H9 (cell line): ENCODE results near the gene PODNL1. TPM values are rescaled to one million over a fixed set of nuclear protein-coding genes. Genes with fewer than 3 reads are reported as not detected.

Source experiments
- DNase-seq: peaks from one replicate; pipeline ENCODE4 v3.0.0-alpha.2; 2017
- H2AFZ ChIP-seq: one replicate; pipeline ENCODE4 v1.6.1; 2013; ENCODE audit warnings: mild to moderate bottlenecking, low read length, control low read depth, moderate library complexity
- H2AK5ac ChIP-seq: 2 replicates; pipeline ENCODE4 v1.6.1; 2013; ENCODE audit warnings: low read length, control low read depth, mixed read lengths; ENCODE audit not compliant: insufficient read length
- H2BK120ac ChIP-seq: one replicate; pipeline ENCODE4 v1.6.1; 2013; ENCODE audit warnings: low read depth, mild to moderate bottlenecking, low read length, control low read depth, inconsistent platforms; ENCODE audit not compliant: poor library complexity, severe bottlenecking
- H2BK12ac ChIP-seq: 2 replicates; pipeline ENCODE4 v1.6.1; 2013; ENCODE audit warnings: low read length, control low read depth, mixed read lengths, low read depth; ENCODE audit not compliant: insufficient read length
- H2BK15ac ChIP-seq: 2 replicates; pipeline ENCODE4 v1.6.1; 2013; ENCODE audit warnings: low read depth, low read length, control low read depth
- H2BK20ac ChIP-seq: one replicate; pipeline ENCODE4 v1.6.1; 2013; ENCODE audit warnings: low read depth, mild to moderate bottlenecking, low read length, control low read depth, inconsistent platforms; ENCODE audit not compliant: poor library complexity, severe bottlenecking
- H2BK5ac ChIP-seq: 2 replicates; pipeline ENCODE4 v1.6.1; 2013; ENCODE audit warnings: low read length, control low read depth, mixed read lengths; ENCODE audit not compliant: insufficient read length
- H3K14ac ChIP-seq: 2 replicates; pipeline ENCODE4 v1.6.1; 2013; ENCODE audit warnings: low read length, control low read depth; ENCODE audit not compliant: insufficient read depth
- H3K18ac ChIP-seq: 2 replicates; pipeline ENCODE4 v1.6.1; 2013; ENCODE audit warnings: low read depth, mild to moderate bottlenecking, mixed read lengths, low read length, control low read depth; ENCODE audit not compliant: insufficient read length
- H3K23ac ChIP-seq: 2 replicates; pipeline ENCODE4 v1.6.1; 2013; ENCODE audit warnings: low read length, control low read depth, mixed read lengths, low read depth; ENCODE audit not compliant: insufficient read length
- H3K23me2 ChIP-seq: 2 replicates; pipeline ENCODE4 v1.6.1; 2013; ENCODE audit warnings: low read depth, mild to moderate bottlenecking, mixed read lengths, low read length, control low read depth; ENCODE audit not compliant: insufficient read length, poor library complexity, severe bottlenecking
- H3K27ac ChIP-seq: 2 replicates; pipeline ENCODE4 v1.5.1; 2013; ENCODE audit warnings: low read length, control low read depth, mixed read lengths, low read depth; ENCODE audit not compliant: insufficient read length
- H3K27me3 ChIP-seq: 2 replicates; pipeline ENCODE4 v1.6.1; 2013; ENCODE audit warnings: low read length, control low read depth, inconsistent platforms; ENCODE audit not compliant: insufficient read depth
- H3K4ac ChIP-seq: 2 replicates; pipeline ENCODE4 v1.6.1; 2013; ENCODE audit warnings: low read depth, mild to moderate bottlenecking, control low read depth, inconsistent platforms, low read length, moderate library complexity
- H3K4me1 ChIP-seq: 2 replicates; pipeline ENCODE4 v1.6.1; 2013; ENCODE audit warnings: low read length, control low read depth, inconsistent platforms; ENCODE audit not compliant: insufficient read depth
- H3K4me2 ChIP-seq: 2 replicates; pipeline ENCODE4 v1.6.1; 2013; ENCODE audit warnings: low read length, control low read depth, mixed read lengths; ENCODE audit not compliant: insufficient read length, insufficient read depth
- H3K56ac ChIP-seq: 2 replicates; pipeline ENCODE4 v1.6.1; 2013; ENCODE audit warnings: low read depth, mild to moderate bottlenecking, mixed read lengths, low read length, control low read depth; ENCODE audit not compliant: insufficient read length
- H3K79me1 ChIP-seq: 2 replicates; pipeline ENCODE4 v1.6.1; 2013; ENCODE audit warnings: low read depth, mild to moderate bottlenecking, moderate library complexity, low read length, control low read depth, inconsistent platforms; ENCODE audit not compliant: insufficient read depth, poor library complexity, severe bottlenecking
- H3K79me2 ChIP-seq: 2 replicates; pipeline ENCODE4 v1.6.1; 2013; ENCODE audit warnings: low read length, control low read depth, inconsistent platforms; ENCODE audit not compliant: insufficient read depth
- H3K9ac ChIP-seq: 2 replicates; pipeline ENCODE4 v1.6.1; 2013; ENCODE audit warnings: low read length, control low read depth, mixed read lengths; ENCODE audit not compliant: insufficient read length; ENCODE audit errors: extremely low read depth
- H3K9me3 ChIP-seq: one replicate; pipeline ENCODE4 v1.6.1; 2013; ENCODE audit warnings: low read depth, low read length, inconsistent platforms; ENCODE audit not compliant: control insufficient read depth
- H3T11ph ChIP-seq: one replicate; pipeline ENCODE4 v1.6.1; 2013; ENCODE audit warnings: mild to moderate bottlenecking, low read length, control low read depth, inconsistent platforms
- H4K20me1 ChIP-seq: one replicate; pipeline ENCODE4 v1.6.1; 2013; ENCODE audit not compliant: control insufficient read depth, insufficient read length, insufficient read depth
- H4K5ac ChIP-seq: 2 replicates; pipeline ENCODE4 v1.6.1; 2013; ENCODE audit warnings: low read depth, mild to moderate bottlenecking, mixed read lengths, low read length, control low read depth; ENCODE audit not compliant: insufficient read length
- H4K8ac ChIP-seq: replicated peaks from 2 replicates; pipeline ENCODE4 v1.6.1; 2013; ENCODE audit warnings: low read length, control low read depth, mixed read lengths, low read depth; ENCODE audit not compliant: insufficient read length
- H4K91ac ChIP-seq: 2 replicates; pipeline ENCODE4 v1.6.1; 2013; ENCODE audit warnings: low read depth, mild to moderate bottlenecking, moderate library complexity, mixed read lengths, low read length, control low read depth; ENCODE audit not compliant: insufficient read length
- H3K27ac Mint-ChIP-seq, 3 experiments: 2 replicates in 2 of 3; 3 replicates in 1 of 3; pipeline ENCODE4 v1.8.0; 2020 to 2021; ENCODE audit warnings: mixed read lengths in 3 of 3, mild to moderate bottlenecking in 1 of 3, moderate library complexity in 1 of 3
- H3K27me3 Mint-ChIP-seq: 2 replicates; pipeline ENCODE4 v1.8.0; 2021; ENCODE audit warnings: low read depth, mild to moderate bottlenecking, moderate library complexity, mixed read lengths
- H3K36me3 Mint-ChIP-seq, 3 experiments: 2 replicates in 2 of 3; 3 replicates in 1 of 3; pipeline ENCODE4 v1.8.0; 2020 to 2021; ENCODE audit warnings: low read depth in 3 of 3, mixed read lengths in 3 of 3; ENCODE audit not compliant: insufficient read depth in 1 of 3
- H3K4me1 Mint-ChIP-seq, 2 experiments: 2 replicates each; pipeline ENCODE4 v1.8.0; 2020; ENCODE audit warnings: mixed read lengths in 2 of 2
- H3K4me3 Mint-ChIP-seq, 2 experiments: 2 replicates in 1 of 2; 3 replicates in 1 of 2; pipeline ENCODE4 v1.8.0; 2020 to 2021; ENCODE audit warnings: mild to moderate bottlenecking in 2 of 2, mixed read lengths in 2 of 2, moderate library complexity in 1 of 2
- H3K9me3 Mint-ChIP-seq, 2 experiments: 2 replicates in 1 of 2; 3 replicates in 1 of 2; pipeline ENCODE4 v1.8.0; 2020; ENCODE audit warnings: mild to moderate bottlenecking in 2 of 2, mixed read lengths in 2 of 2, moderate library complexity in 1 of 2
- WGBS: extraction: QIAGEN DNeasy Blood & Tissue Kit; methylation state at CpG from one replicate; pipeline ENCODE4 v1.1.7; 2013; ENCODE audit warnings: missing lambda C conversion rate, low lambda C conversion rate, mixed read lengths; ENCODE audit not compliant: insufficient read length; ENCODE audit errors: extremely low coverage; 5-methylcytosine and 5-hydroxymethylcytosine counted together
- total RNA-seq: library from RNA; stranded (reverse); gene quantifications from 2 replicates; pipeline ENCODE4 v1.2.1, GENCODE V29; 2021
- TF ChIP-seq, protein P1 (sequence below): fragments of 200-600 bp; sonication (generic); conservative IDR thresholded peaks from 3 replicates; pipeline ENCODE4 v1.8.0; 2021; ENCODE audit warnings: antibody characterized with exemption, mild to moderate bottlenecking

Gene PODNL1
- total RNA-seq, 1 experiment from 2014 or later = 0.68 TPM

DNA sequence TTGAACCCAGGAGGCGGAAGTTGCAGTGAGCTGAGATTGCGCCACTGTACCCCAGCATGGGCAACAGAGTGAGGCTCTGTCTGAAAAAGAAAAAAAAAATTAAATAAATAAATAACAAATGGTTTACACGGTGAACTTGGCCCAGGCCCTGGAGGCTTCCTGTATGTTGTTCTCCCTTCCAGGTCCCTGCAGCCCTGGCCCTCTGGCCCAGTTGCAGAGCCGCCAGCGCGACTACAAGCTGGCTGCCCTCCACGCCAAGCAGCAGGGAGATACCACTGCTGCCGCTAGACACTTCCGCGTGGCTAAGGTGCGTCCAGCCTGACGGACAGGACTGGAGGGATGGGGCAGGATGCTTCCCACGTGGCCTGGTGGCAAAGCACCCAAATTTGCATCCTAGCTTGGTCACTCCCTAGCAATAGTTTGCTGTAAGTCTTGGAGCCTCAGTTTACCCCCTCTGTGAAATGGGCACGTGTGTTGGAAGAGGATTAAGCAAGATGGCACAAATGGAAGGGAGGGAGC lies 20.3 kb downstream of the PODNL1 start:
- Histone ChIP-seq H3K4me1 (no peaks in the 10 kb centered on the region), H3K27ac (no peak overlapping the region), H3K79me2 (no peaks in the 10 kb centered on the region), H3K9ac (no peak overlapping the region), H2BK15ac (no peak overlapping the region), H4K5ac (no peak overlapping the region), H2BK12ac (no peak overlapping the region), H3K23ac (no peak overlapping the region), H2BK20ac (no peak overlapping the region), H3T11ph (no peak overlapping the region), H3K4ac (no peak overlapping the region), H2AFZ (no peak overlapping the region), H2BK120ac (no peak overlapping the region), H3K27me3 (no peaks in the 10 kb centered on the region), H3K14ac (no peak overlapping the region), H3K79me1 (no peaks in the 10 kb centered on the region), H3K9me3 (peaks cover 6% of the 10 kb centered on the region), H4K20me1 (no peaks in the 10 kb centered on the region), H3K23me2 (no peaks in the 10 kb centered on the region), H3K4me2 (no peak overlapping the region), H3K18ac (no peak overlapping the region), H4K91ac (no peak overlapping the region), H2BK5ac (no peak overlapping the region), H4K8ac (no peak overlapping the region), H3K56ac (no peak overlapping the region), H2AK5ac (no peak overlapping the region)
- Mint-ChIP-seq H3K4me3 (no peak overlapping the region), H3K27ac (no peak overlapping the region), H3K36me3 (peaks cover 32 to 83% (median 57%) of the 10 kb centered on the region in 3 experiments), H3K9me3 (peaks cover 8 to 12% of the 10 kb centered on the region in 2 experiments; a peak in 4 of 5 replicates), H3K4me1 (no peaks in the 10 kb centered on the region), H3K27me3 (no peaks in the 10 kb centered on the region)
- TF ChIP-seq, protein P1, sequence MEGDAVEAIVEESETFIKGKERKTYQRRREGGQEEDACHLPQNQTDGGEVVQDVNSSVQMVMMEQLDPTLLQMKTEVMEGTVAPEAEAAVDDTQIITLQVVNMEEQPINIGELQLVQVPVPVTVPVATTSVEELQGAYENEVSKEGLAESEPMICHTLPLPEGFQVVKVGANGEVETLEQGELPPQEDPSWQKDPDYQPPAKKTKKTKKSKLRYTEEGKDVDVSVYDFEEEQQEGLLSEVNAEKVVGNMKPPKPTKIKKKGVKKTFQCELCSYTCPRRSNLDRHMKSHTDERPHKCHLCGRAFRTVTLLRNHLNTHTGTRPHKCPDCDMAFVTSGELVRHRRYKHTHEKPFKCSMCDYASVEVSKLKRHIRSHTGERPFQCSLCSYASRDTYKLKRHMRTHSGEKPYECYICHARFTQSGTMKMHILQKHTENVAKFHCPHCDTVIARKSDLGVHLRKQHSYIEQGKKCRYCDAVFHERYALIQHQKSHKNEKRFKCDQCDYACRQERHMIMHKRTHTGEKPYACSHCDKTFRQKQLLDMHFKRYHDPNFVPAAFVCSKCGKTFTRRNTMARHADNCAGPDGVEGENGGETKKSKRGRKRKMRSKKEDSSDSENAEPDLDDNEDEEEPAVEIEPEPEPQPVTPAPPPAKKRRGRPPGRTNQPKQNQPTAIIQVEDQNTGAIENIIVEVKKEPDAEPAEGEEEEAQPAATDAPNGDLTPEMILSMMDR = no peak
- DNase-seq = no peak
- WGBS = no CpG with 5 or more reads among the region's 14 CpGs
